ENCODE results near the gene ONECUT2. TPM values are rescaled to one million over a fixed set of nuclear protein-coding genes. Genes with fewer than 3 reads are reported as not detected.

The ONECUT2 gene
- total RNA-seq, 1 experiment from 2014 or later: 0.86 TPM

- BruUV-seq (replicated peaks): no TSS peak
- no peaks in the 10 kb centered on the region for H3K9me3 ChIP-seq
- CTCF ChIA-PET: no interaction called here
- Mint-ChIP-seq H3K9me3 (ENCODE audit: unreplicated experiment) (no peaks in the 10 kb centered on the region), H3K36me3 (ENCODE audit: insufficient read depth, unreplicated experiment) (no peaks in the 10 kb centered on the region), H3K27ac (ENCODE audit: unreplicated experiment) (no peak overlapping the region), H3K27me3 (ENCODE audit: insufficient read depth, unreplicated experiment) (peaks cover 3% of the 10 kb centered on the region), H3K4me1 (ENCODE audit: low read depth, unreplicated experiment) (no peaks in the 10 kb centered on the region), H3K4me3 (ENCODE audit: unreplicated experiment) (no peak overlapping the region)
- H3K27me3 ChIP-seq (replicated peaks; ENCODE audit: control insufficient read depth, insufficient read depth, low read length): no peaks in the 10 kb centered on the region
- H3K4me3 ChIP-seq (ENCODE audit: low read depth, low read length): no peak overlapping the region
- H3K36me3 ChIP-seq (ENCODE audit: control insufficient read depth, insufficient read depth, low read length): no peaks in the 10 kb centered on the region
- no peak for DNase-seq
- intact Hi-C loops (cut with micrococcal nuclease; ENCODE audit: unreplicated experiment): no loop called here
- POLR2A ChIA-PET: no interaction called here
- H3K4me1 ChIP-seq: no peaks in the 10 kb centered on the region
- TF ChIP-seq CTCF (IDR thresholded peaks at IDR 0.05; ENCODE audit: insufficient read depth in 1 of 2, low read depth in 1 of 2, low read length in 1 of 2, severe bottlenecking in 1 of 2, unreplicated experiment in 1 of 2): no peak
Observed at GRCh38 chr18:57431467-57432080, 3.6 kb upstream of the ONECUT2 start.

GRCh38 chr18:57432140-57432539, 3.0 kb upstream of the ONECUT2 start:
- no peak overlapping the region for H3K27ac Mint-ChIP-seq (ENCODE audit: unreplicated experiment)
- H3K36me3 Mint-ChIP-seq (ENCODE audit: insufficient read depth, unreplicated experiment): no peaks in the 10 kb centered on the region
- no peak for TF ChIP-seq CTCF (IDR thresholded peaks at IDR 0.05; ENCODE audit: insufficient read depth in 1 of 2, low read depth in 1 of 2, low read length in 1 of 2, severe bottlenecking in 1 of 2, unreplicated experiment in 1 of 2)
- Histone ChIP-seq H3K9me3 (no peaks in the 10 kb centered on the region), H3K27me3 (replicated peaks; ENCODE audit: control insufficient read depth, insufficient read depth, low read length) (no peaks in the 10 kb centered on the region), H3K4me1 (no peaks in the 10 kb centered on the region), H3K4me3 (ENCODE audit: low read depth, low read length) (no peak overlapping the region), H3K36me3 (ENCODE audit: control insufficient read depth, insufficient read depth, low read length) (no peaks in the 10 kb centered on the region)
- H3K4me1 Mint-ChIP-seq (ENCODE audit: low read depth, unreplicated experiment): no peaks in the 10 kb centered on the region
- no TSS peak for BruUV-seq (replicated peaks)
- DNase-seq: no peak
- peaks cover 7% of the 10 kb centered on the region for H3K27me3 Mint-ChIP-seq (ENCODE audit: insufficient read depth, unreplicated experiment)
- intact Hi-C loops (cut with micrococcal nuclease; ENCODE audit: unreplicated experiment): no loop called here
- ChIA-PET CTCF (no interaction called here), POLR2A (no interaction called here)
- no peaks in the 10 kb centered on the region for H3K9me3 Mint-ChIP-seq (ENCODE audit: unreplicated experiment)
- no peak overlapping the region for H3K4me3 Mint-ChIP-seq (ENCODE audit: unreplicated experiment)

- no peaks in the 10 kb centered on the region for H3K36me3 ChIP-seq (ENCODE audit: control insufficient read depth, insufficient read depth, low read length)
- TF ChIP-seq CTCF (IDR thresholded peaks at IDR 0.05; ENCODE audit: insufficient read depth in 1 of 2, low read depth in 1 of 2, low read length in 1 of 2, severe bottlenecking in 1 of 2, unreplicated experiment in 1 of 2): no peak
- Mint-ChIP-seq H3K4me3 (ENCODE audit: unreplicated experiment) (peak overlapping the region; percentile 45), H3K9me3 (ENCODE audit: unreplicated experiment) (no peaks in the 10 kb centered on the region), H3K27me3 (ENCODE audit: insufficient read depth, unreplicated experiment) (peaks cover 11% of the 10 kb centered on the region), H3K36me3 (ENCODE audit: insufficient read depth, unreplicated experiment) (peaks cover 5% of the 10 kb centered on the region), H3K4me1 (ENCODE audit: low read depth, unreplicated experiment) (no peaks in the 10 kb centered on the region), H3K27ac (ENCODE audit: unreplicated experiment) (no peak overlapping the region)
- POLR2A ChIA-PET: no interaction called here
- no peak for DNase-seq
- CTCF ChIA-PET: no interaction called here
- no peaks in the 10 kb centered on the region for H3K27me3 ChIP-seq (replicated peaks; ENCODE audit: control insufficient read depth, insufficient read depth, low read length)
- no peak overlapping the region for H3K4me3 ChIP-seq (ENCODE audit: low read depth, low read length)
- H3K4me1 ChIP-seq: no peaks in the 10 kb centered on the region
- BruUV-seq (replicated peaks): no TSS peak
- H3K9me3 ChIP-seq: no peaks in the 10 kb centered on the region
- intact Hi-C loops (cut with micrococcal nuclease; ENCODE audit: unreplicated experiment): no loop called here
Observed at GRCh38 chr18:57432751-57433400, 2.3 kb upstream of the ONECUT2 start.
